Measurements from ENCODE around the gene ELF2.
"Not testable (repeated sequence)": the region's sequence is repeated elsewhere in the genome, so short reads cannot be mapped to it uniquely, and the experiment has no call there.

The ELF2 gene

DNA sequence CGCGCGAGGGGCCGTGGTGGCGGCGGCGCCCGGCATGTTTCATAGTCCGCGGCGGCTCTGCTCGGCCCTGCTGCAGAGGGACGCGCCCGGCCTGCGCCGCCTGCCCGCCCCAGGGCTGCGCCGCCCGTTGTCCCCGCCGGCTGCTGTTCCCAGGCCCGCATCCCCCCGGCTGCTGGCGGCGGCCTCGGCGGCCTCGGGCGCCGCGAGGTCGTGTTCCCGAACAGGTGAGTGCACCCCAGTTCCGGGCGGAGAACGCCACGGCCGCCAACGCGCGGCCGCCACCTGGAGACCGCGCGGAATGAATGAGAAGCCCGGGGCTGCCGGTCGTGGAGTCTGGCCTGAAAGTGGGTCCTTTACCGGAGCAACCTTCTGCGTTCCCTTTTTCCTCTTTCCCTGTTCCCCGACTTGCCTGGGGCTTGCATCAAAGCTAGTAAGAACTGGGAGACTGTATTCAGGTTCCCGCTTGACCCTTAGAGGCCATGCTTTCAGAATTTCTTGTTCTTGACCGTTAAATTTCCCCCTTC lies 161.0 kb downstream of the ELF2 start:
- DNase-seq = peak; percentile 68

DNA sequence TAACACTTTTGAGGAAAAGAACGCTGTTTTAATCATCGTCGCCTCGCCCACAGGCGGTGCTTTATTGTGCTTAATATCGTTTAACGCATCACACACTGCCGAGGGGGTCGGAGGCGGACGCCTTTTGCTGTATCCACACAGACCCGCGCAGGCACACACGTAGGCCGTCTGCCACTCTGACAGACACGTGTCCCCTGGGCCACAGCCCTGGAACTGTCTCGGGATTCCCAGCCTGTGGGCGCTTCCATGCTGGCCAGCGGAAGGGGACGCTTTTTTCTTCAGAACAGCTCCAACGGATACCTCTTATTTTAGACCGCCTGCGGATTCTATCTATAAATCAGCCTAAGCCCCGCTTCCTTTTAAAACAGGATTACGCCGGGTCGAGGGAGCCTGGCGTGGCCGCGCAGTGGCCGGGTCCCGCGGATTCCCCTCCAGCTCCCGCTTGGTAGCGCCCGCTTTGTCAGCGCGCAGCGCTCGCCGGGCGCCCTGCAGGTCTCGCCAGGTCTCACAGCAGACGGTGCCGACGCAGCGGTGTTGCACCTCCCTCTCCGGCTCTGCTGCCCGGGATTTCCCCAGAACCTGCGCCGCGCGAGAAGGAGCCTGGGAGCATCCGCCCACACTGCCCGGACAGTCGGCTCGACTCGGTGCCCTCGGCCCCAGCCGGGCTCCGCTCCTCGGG lies 161.6 kb downstream of the ELF2 start, which contains the start of gene NOCT:
TSS of gene NOCT (plus strand) at position 513 of the 679 bp plus-strand sequence. CDS start 201 bp downstream, outside the sequence.
- peak; percentile 90 for DNase-seq

DNA sequence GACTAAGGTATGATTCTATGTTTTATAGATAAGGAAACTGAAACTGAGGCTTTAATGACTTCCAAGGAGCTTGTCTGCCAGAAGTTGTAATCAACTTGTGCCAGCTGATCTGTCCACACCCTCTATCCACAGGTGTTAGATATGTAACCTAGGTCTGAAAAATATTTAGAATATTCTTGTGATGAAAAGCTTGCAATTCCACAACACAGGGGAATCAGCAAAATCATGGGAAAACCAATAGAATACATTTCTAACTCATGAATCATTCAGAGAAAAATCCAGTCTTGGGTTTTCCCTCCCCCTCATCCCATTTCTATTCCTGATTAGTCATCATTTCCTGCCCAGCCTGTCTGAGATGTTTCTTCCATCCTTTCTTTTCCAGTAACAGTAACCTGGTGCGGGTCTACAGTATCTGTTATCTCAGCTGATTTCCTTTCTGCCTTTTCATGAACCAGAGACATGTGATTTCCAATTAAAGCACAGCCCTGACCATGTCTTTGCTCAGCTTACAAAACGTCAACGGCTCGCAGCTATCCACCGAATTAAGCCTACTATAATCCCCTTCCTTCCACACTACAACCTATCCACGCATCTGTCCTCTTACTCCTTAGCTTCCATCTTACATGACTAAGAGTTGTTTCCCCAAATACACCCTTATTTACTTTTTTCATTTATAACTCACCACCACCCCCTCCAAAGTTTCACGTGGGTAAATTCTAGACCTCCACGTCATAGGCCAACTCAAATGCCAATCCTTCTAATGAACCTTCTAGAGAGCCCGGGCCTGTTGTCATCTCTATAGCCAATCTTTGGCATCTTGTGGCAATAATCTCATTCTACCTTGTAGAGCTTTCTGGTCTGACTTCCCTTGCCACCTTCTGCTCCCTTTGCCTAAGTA lies 162.4 kb downstream of the ELF2 start:
- peak; percentile 45 for DNase-seq

DNA sequence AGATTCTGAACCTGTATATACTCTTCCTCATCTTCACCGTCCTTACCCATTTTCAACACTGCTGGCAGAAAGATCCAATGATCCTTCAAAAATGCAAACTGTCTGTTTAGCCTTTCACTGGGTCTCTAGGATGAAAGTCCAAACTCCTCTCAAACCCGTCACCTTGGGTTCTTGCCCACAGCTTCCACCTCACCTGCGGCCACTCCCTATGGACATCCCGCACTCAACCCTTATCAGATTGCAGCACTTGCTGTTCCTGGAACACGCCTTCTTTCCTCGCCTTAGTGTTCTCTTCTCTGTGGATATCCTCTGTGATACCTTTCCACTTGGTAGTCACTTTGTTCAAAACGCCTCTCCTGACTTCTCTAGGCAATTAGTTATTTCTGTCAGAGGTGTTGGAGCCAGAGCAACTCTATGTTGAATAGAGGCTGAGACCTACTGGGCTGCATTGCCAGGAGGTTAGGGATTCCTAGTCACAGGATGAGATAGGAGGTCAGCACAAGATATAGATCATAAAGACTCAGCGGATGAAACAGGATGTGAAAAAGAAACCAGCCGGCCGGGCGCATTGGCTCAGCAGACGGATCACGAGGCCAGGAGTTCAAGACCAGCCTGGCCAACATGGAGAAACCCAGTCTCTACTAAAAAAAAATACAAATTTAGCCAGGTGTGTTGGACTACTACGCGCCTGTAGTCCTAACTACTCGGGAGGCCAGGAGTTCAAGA lies 165.6 kb downstream of the ELF2 start:
- DNase-seq = no peak

DNA sequence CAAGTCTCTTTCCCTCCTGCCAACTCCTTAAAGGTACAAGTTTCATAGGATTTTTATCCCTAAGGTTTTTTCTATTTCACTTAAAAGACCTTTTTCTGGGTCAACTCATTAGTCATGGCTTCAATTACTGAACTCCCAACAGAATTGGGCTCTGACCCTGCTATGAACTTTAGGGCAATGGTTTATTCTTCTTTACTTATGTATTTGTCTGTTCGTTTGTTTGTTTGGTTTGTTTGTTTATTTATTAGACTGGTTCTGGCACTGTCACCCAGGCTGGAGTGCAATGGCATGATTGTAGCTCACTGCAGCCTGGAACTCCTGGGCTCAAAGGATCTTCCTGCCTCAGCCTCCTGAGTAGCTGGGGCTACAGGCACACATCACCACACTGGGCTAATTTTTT lies 167.3 kb downstream of the ELF2 start:
- no peak for DNase-seq

DNA sequence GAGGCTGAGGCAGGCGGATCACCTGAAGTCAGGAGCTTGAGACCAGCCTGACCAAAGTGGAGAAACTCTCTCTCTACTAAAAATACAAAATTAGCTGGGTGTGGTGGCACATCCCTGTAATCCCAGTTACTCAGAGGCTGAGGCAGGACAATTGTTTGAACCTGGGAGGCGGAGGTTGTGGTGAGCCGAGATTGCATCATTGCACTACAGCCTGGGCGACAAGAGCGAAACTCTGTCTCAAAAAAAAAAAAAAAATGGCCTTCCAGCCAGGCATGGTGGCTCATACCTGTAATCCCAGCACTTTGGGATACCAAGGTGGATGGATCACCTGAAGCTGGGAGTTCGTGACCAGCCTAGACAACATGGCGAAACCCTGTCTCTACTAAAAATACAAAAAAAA lies 168.7 kb downstream of the ELF2 start:
- DNase-seq = not testable (repeated sequence)

DNA sequence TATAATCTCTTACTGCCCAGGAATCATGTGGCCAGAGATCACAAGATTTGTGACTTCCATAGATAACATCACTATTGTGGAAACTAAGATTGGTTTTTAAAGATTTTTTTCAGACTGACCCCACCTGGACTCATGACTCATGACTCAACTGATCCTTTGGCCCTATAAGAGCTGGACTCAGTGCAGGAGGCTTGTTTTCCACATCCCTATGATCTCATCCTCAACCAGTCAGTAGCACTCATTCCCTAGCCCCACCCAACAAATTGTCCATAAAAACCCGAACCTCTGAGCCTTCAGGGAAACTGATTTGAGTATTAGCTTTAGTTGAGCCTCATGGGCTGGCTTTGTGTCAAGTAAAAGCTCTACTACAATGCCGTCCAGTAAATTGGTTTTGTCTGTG lies 169.4 kb downstream of the ELF2 start:
- DNase-seq = no peak

Data from NCI-H69 (cell line).